Measurements from ENCODE around the gene ITIH2.
"Not testable (repeated sequence)": the region's sequence is repeated elsewhere in the genome, so short reads cannot be mapped to it uniquely, and the experiment has no call there.

Gene ITIH2

GRCh38 chr10:7700577-7701125 lies 2.5 kb upstream of the ITIH2 start:
- DNase-seq: no peak

- no peak for DNase-seq
Observed at GRCh38 chr10:7701158-7701742, 1.9 kb upstream of the ITIH2 start.

DNA sequence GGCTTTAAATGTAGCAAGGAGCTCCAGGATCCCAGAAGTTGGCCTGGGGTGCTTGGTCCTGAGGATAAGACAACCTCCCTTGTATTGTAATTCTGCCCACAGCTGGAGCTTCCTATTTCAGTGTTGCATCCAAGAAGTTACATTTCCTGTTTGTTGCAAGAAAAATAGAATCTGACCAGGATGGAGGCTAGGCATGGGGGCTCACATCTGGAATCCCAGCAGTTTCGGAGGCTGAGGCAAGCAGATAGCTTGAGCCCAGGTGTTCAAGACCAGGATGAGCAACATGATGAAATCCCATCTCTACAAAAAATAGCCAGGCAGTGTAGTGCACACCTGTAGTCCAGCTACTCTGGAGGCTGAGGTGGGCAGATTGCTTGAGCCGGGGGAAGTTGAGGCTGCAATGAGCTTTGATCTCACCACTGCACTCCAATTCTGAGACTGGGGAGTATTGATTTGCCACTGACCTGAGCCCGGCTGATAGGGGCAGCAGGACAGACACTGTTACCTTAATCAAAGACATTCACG lies 766 bp upstream of the ITIH2 start:
- no peak for DNase-seq

- DNase-seq: no peak
Observed at GRCh38 chr10:7704071-7705016, 1.2 kb downstream of the ITIH2 start.

- no peak for DNase-seq
Observed at GRCh38 chr10:7705341-7705740, 2.2 kb downstream of the ITIH2 start.

DNA sequence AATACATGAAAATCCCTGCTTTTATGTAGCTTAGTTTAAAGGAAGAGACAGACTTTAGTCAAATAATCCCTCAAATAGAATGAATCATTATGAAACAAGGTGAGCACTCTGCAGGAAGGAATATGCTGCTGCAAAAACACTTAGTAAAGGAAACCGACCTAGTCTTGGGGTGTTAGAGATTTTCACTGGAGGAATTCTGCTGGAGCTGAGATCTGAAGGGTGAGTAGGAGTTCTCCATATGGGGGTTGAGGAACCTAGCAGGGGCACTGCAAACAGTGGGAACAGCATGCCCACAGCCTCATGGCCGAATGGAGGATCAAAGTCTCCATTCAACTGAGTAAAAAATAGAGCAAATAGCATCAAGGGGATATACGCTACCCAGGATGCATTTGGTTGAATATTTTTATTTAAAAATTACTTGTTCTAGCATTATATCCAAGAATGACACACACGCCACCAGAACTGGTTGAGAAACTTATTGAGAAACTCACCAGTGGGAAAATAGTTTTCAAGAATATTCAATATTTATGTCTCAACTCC lies 3.5 kb downstream of the ITIH2 start:
- no peak for DNase-seq

GRCh38 chr10:7707102-7707501 lies 4.0 kb downstream of the ITIH2 start:
- no peak for DNase-seq

DNA sequence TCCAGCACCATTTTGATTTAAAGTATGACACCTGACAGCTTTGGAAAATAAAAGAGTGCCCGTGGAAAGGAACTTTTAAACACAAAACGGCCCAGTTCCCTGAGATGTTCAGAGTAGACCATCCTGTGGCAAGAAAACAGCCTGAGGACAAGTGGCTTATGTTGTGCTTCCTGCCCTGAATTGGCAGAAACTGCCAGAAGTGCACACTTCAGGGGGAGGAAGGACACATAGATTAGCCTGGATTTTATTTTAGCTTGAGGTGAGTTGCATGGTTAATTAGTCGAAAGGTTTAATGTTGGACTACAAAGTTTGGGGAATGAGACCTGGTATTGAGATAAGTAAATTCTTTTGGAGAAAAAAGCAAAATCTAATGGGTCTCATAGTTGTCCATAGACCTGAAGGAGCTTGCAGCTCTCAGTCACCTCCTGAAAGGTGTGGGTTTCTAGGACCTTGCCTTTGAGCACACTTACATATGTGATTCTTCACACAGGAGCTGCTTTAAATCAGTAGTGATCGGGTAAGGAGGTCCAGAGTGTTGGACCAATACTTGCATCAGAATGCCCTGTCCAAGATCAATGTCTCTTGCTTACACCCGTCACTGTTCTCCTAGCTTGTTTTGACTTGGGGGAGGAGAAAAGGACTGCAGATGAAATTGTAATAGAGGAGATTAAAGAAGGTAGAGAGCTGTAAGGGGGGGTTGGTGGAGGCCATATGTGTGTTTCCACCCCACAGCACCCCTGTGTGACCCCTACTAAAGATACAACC lies 4.9 kb downstream of the ITIH2 start:
- no peak for DNase-seq

GRCh38 chr10:7708832-7709231 lies 5.7 kb downstream of the ITIH2 start:
- DNase-seq: no peak

DNA sequence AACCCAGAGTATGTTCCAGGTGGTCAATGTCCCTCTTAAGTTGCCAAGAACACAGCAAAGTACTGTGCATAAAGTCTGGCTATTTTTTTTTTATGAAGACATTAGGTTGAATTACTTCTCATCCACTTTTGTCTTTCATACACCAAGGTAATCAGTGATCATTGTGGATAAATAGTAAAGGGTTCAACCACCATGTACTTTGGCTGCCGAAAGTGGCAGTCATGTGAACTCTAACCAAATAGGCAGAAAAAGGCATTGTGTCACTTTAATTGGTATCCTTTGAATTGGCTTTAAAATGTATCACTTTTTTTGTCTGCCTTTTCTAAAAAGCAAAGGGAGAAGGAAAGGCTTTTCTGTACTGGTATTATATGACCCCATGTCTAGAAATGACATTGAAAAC lies 7.3 kb downstream of the ITIH2 start:
- DNase-seq: no peak

- not testable (repeated sequence) for DNase-seq
Observed at GRCh38 chr10:7711075-7711474, 8.0 kb downstream of the ITIH2 start.

- no peak for DNase-seq
Observed at GRCh38 chr10:7715515-7715914, 12.4 kb downstream of the ITIH2 start.

DNA sequence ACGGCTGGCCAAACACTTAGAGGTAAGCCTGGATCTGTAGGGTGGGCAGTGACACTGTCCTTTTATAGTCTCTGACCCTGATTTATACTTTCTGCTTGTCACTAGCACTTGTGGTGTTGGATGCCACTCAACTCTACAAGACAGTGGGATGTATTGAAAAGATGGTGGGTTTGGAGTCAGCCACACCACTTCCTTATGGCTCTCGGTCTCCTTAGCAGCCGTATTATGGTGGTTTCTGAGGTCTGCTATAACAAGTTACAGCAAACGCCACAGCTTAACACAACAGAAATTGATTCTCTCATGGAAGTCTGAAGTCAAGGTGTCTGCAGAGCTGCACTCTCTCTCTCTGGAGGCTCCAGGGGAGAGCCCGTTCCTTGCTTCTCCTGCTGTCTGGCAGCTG lies 14.7 kb downstream of the ITIH2 start:
- no peak for DNase-seq

DNA sequence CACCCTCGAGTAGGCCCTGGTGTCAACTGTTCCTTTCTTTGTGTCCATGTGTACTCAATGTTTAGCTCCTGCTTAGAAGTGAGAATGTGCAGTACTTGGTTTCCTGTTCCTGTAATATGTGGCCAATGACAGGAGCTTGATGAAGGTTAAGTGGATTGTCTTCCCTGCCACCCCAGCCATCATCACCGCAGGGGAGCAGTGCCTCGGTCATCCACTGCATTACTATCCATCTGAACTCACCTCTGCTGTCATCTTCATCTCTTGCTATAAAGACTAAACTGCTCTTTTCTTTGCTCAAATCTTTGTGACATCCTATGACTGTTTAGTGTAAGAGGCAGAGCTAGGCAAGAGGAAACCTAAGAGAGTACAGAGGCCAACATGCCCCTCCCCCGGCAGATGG lies 15.6 kb downstream of the ITIH2 start:
- DNase-seq: no peak

GRCh38 chr10:7720478-7720877 lies 17.4 kb downstream of the ITIH2 start:
- no peak for DNase-seq

- no peak for DNase-seq
Observed at GRCh38 chr10:7722927-7723529, 19.9 kb downstream of the ITIH2 start.

GRCh38 chr10:7734821-7735220 lies 31.7 kb downstream of the ITIH2 start:
- DNase-seq: no peak

DNA sequence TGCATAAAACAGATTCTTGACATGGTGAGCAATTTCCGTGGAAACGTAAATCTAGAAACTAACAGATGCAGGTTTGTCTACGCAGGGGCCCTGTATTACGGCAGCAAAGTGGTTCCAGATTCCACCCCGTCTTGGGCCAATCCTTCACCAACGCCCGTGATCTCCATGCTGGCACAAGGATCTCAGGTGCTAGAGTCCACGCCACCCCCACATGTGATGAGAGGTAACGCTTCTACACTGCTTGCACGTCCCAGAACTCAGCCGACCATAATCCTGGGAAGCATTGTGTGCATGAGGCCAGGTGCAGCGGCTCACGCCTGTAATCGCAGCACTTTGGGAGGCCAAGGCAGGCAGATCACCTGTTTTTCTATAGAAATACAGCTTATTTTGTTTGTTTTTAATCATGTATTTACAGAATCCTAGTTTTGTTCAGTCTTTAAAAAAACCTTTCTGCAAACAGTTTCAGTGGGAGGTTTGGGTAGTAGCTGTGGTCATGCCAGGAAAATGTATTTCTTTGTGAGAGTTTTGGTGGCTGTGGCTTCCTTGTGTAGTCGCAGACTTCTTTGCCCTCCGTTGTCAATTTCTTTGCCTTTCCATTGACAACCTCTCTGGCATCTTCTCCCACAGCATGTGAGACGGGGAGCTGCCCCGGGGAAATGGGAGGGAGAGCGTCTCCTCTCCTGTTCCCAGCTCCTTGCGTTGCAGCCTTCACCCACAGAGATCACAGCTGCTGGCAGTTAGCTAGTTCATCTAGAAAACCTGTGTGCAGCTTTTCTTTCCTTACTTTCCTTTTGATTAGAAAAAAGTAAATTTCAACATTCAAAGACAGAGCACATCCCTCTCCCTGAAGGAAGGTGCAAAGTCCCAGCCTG lies 35.7 kb downstream of the ITIH2 start:
- DNase-seq: no peak

GRCh38 chr10:7744307-7744706 lies 41.2 kb downstream of the ITIH2 start:
- no peak for DNase-seq

- DNase-seq: not testable (repeated sequence)
Observed at GRCh38 chr10:7748637-7749036, 45.5 kb downstream of the ITIH2 start.

DNA sequence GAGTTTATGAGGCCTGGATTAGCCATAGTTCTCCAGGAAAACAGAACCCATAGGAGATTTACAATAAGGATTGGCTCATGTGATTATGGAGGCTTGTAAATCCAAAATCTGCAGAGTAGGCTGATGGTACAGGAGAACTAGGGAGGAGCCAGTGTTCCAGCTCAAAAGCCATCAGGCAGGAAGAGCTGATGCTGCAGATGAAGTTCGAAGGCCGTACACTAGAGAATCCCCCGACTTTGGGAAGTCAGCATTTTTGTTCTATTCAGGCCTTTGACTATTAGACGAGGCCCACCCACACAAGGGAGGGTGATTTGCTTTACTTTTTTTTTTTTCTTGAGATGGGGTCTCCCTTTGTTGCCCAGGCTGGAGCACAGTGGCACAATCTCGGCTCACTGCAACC lies 47.1 kb downstream of the ITIH2 start:
- no peak for DNase-seq
